Retinal pigment epithelial cell (primary cell): ENCODE results near the gene FAM171A1.

Experiments
- DNase-seq: peaks from one replicate; pipeline ENCODE4 v3.0.0-alpha.2; 2010; ENCODE audit warnings: low read depth
- H3K4me3 ChIP-seq: 2 replicates; pipeline ENCODE4 v1.5.1; 2011; ENCODE audit warnings: mild to moderate bottlenecking, low read length, control low read depth, moderate library complexity
- TF ChIP-seq, protein P1 (sequence below): conservative IDR thresholded peaks from 2 replicates; pipeline ENCODE4 v1.5.1; 2011; ENCODE audit warnings: low read depth, low read length, control low read depth, inconsistent platforms

The FAM171A1 gene

DNA sequence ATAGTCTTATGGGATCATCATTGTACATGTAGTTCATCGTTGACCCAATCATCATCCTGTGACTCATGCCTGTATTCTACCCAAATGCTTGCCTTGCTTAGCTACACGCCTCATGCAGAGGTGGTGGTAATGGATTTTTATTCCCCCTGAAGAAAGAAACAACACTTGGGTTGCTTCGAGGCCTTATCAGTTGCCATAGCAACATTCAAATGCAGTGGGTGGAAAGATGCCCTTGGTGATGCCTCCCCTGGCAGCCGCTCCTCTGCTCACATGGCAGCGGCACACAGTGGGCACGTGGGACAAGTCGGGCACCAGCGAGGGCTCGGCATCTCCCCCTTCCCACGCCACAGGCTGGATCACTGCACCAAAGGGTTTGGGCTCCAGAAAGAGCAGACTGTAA lies 148.6 kb downstream of the FAM171A1 start:
- TF ChIP-seq, protein P1, sequence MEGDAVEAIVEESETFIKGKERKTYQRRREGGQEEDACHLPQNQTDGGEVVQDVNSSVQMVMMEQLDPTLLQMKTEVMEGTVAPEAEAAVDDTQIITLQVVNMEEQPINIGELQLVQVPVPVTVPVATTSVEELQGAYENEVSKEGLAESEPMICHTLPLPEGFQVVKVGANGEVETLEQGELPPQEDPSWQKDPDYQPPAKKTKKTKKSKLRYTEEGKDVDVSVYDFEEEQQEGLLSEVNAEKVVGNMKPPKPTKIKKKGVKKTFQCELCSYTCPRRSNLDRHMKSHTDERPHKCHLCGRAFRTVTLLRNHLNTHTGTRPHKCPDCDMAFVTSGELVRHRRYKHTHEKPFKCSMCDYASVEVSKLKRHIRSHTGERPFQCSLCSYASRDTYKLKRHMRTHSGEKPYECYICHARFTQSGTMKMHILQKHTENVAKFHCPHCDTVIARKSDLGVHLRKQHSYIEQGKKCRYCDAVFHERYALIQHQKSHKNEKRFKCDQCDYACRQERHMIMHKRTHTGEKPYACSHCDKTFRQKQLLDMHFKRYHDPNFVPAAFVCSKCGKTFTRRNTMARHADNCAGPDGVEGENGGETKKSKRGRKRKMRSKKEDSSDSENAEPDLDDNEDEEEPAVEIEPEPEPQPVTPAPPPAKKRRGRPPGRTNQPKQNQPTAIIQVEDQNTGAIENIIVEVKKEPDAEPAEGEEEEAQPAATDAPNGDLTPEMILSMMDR = no peak
- no peak overlapping the region for H3K4me3 ChIP-seq
- no peak for DNase-seq

GRCh38 chr10:15220445-15220844 lies 150.6 kb downstream of the FAM171A1 start:
- no peak for DNase-seq
- TF ChIP-seq, protein P1 = no peak
- H3K4me3 ChIP-seq = no peak overlapping the region

DNA sequence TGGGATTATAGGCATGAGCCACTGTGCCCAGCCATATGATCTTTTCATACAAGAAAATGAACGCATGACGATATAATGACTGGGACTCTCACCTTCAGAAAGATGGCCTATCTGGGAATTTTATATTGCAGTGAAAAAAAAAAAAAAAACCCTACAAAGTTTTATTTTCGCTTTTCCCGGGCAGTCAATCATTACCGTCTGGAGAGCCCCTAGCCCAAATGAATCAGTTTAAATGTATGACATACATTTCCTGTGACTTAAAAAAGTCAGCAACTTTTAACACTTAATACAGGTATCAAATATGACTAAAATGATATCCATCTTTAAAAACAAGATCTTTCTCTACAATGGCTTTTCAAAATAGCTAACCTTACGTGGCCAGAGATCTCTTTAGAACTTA lies 154.4 kb downstream of the FAM171A1 start:
- no peak overlapping the region for H3K4me3 ChIP-seq
- TF ChIP-seq, protein P1 = no peak
- no peak for DNase-seq

DNA sequence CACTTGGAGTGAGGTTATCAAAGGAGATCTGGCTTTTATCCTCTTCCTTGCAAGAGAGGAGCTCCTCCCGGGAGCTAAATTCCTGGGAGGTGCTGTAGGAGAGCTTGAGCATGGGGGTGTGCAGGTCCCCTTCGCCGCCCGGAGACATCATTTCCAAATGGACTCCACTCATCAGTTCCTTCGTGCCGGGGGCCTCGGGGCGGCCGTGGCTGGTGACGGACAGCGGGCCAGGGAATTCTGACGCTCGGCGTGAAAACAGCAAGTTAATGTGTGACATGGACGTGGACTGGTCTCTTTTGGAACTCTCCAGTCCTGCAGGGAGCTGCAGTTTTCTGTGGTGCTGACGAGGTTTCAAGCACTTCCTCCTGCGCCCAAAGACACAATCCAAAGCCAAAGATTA lies 156.9 kb downstream of the FAM171A1 start:
- DNase-seq = no peak
- TF ChIP-seq, protein P1 = no peak
- no peak overlapping the region for H3K4me3 ChIP-seq

- H3K4me3 ChIP-seq = no peak overlapping the region
- DNase-seq = no peak
- TF ChIP-seq, protein P1 = no peak
These were observed 157.6 kb downstream of the FAM171A1 start for GRCh38 chr10:15213461-15213861.

DNA sequence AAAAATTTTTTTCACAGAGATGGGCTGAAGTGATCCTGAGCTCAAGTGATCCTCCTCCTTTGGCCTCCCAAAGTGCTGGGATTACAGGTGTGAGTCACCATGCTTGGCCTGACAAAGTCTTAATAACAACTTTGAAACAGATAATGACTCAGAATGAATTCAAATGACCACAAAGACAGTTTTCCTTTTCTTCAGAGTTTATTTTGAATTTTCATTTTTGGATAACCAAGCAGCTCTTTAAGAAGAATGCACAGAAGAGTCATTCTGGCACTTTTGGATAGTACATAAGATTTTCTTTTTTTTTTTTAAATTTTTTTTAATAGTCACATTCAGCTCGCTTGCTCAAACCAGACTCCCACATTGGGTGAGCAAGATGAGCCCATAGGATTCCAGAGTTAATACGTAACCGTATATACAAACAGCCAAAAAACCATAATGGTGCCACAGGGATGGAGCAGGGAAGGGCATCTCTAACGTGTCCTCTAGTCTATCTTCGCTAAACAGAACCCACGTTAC lies 159.6 kb downstream of the FAM171A1 start:
- no peak for DNase-seq
- H3K4me3 ChIP-seq = no peak overlapping the region
- TF ChIP-seq, protein P1 = no peak

DNA sequence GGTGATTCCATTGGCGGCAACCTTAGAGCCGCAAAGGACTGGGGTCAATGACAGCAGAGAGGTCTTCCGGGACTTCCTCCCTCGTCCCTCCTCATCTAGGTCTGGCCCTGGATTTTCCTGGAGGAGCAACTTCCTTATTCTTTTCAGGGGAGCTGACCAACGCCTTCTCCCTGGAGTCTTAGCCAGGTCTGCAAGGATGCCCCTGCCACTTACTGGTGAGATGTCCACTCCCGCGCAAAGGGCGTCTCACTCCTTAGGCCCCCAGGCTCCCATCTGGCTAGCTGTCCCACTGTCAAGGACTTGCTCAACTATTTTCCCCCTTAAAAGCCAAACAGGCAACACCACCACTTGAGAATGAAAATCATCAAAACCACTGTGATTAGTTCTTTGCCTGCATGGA lies 160.6 kb downstream of the FAM171A1 start:
- no peak for DNase-seq
- no peak overlapping the region for H3K4me3 ChIP-seq
- TF ChIP-seq, protein P1 = no peak
